Caco-2 (cell line): Measurements from ENCODE around the gene FGF2. TPM values are rescaled to one million over a fixed set of nuclear protein-coding genes. Genes with fewer than 3 reads are reported as not detected.

ENCODE experiments used
- BruUV-seq: library from RNA; stranded (reverse); fragments of 400-500 nt; replicated peaks from 2 replicates; lab custom pipeline; 2021; lab: Mats Ljungman, UMichigan
- CTCF ChIA-PET: fragments of 300-600 bp; sonication (Branson Sonifier 250); formaldehyde crosslinking; loops from one replicate; lab custom pipeline; 2022; ENCODE audit warnings: antibody characterized with exemption; lab: Charles Lee
- POLR2A ChIA-PET: fragments of 300-600 bp; sonication (Branson Sonifier 250); formaldehyde crosslinking; loops from one replicate; lab custom pipeline; 2022; ENCODE audit warnings: antibody characterized with exemption; lab: Charles Lee
- DNase-seq, 2 experiments: peaks; one replicate each; pipeline versions ENCODE4 v3.0.0 to v3.0.0-alpha.2; 2020 to 2022
- H3K27me3 ChIP-seq: replicated peaks from 2 replicates; pipeline ENCODE4 v1.6.0; 2011; ENCODE audit warnings: low read length; ENCODE audit not compliant: control insufficient read depth, insufficient read depth
- H3K36me3 ChIP-seq: 2 replicates; pipeline ENCODE4 v1.5.1; 2011; ENCODE audit warnings: low read length; ENCODE audit not compliant: control insufficient read depth, insufficient read depth
- H3K4me1 ChIP-seq: fragments of 250-450 bp; sonication (Bioruptor Pico); 2 replicates; pipeline ENCODE4 v1.5.1; 2020; ENCODE audit warnings: mild to moderate bottlenecking
- H3K4me3 ChIP-seq: 2 replicates; pipeline ENCODE4 v1.5.1; 2011; ENCODE audit warnings: low read depth, mild to moderate bottlenecking, control low read depth, low read length
- H3K9me3 ChIP-seq: fragments of 250-450 bp; sonication (Bioruptor Pico); 2 replicates; pipeline ENCODE4 v1.5.1; 2020; ENCODE audit warnings: mild to moderate bottlenecking, moderate library complexity
- H3K27ac Mint-ChIP-seq: one replicate; pipeline ENCODE4 v1.8.0; 2022; ENCODE audit warnings: mixed read lengths; ENCODE audit not compliant: unreplicated experiment
- H3K27me3 Mint-ChIP-seq: one replicate; pipeline ENCODE4 v1.8.0; 2022; ENCODE audit warnings: mixed read lengths; ENCODE audit not compliant: insufficient read depth, unreplicated experiment
- H3K36me3 Mint-ChIP-seq: one replicate; pipeline ENCODE4 v1.8.0; 2022; ENCODE audit warnings: mild to moderate bottlenecking, mixed read lengths; ENCODE audit not compliant: insufficient read depth, unreplicated experiment
- H3K4me1 Mint-ChIP-seq: one replicate; pipeline ENCODE4 v1.8.0; 2022; ENCODE audit warnings: low read depth, mixed read lengths; ENCODE audit not compliant: unreplicated experiment
- H3K4me3 Mint-ChIP-seq: one replicate; pipeline ENCODE4 v1.8.0; 2022; ENCODE audit warnings: mild to moderate bottlenecking, moderate library complexity, mixed read lengths; ENCODE audit not compliant: unreplicated experiment
- H3K9me3 Mint-ChIP-seq: one replicate; pipeline ENCODE4 v1.8.0; 2022; ENCODE audit warnings: mixed read lengths; ENCODE audit not compliant: unreplicated experiment
- intact Hi-C: fragments of 100-400 bp; cut with micrococcal nuclease; formaldehyde crosslinking; loops from one replicate; pipeline ENCODE4 v1.10.0; 2022; ENCODE audit not compliant: unreplicated experiment
- total RNA-seq: library from RNA; stranded (reverse); gene quantifications from 2 replicates; pipeline ENCODE4 v1.2.3, GENCODE V29; 2022
- TF ChIP-seq, protein P1 (sequence below), 2 experiments: fragments of 200-600 bp in 1 of 2; IDR thresholded peaks; 1 replicate in 1 of 2; 2 replicates in 1 of 2; pipeline versions ENCODE4 v1.5.1 to v1.8.0; 2011 to 2022; ENCODE audit warnings: antibody characterized with exemption in 1 of 2, control low read depth in 1 of 2, inconsistent platforms in 1 of 2, low read depth in 1 of 2, low read length in 1 of 2, mild to moderate bottlenecking in 1 of 2, moderate library complexity in 1 of 2; ENCODE audit not compliant: insufficient read depth in 1 of 2, severe bottlenecking in 1 of 2, unreplicated experiment in 1 of 2

The FGF2 gene
- total RNA-seq, 1 experiment from 2014 or later, result 0.20 TPM

DNA sequence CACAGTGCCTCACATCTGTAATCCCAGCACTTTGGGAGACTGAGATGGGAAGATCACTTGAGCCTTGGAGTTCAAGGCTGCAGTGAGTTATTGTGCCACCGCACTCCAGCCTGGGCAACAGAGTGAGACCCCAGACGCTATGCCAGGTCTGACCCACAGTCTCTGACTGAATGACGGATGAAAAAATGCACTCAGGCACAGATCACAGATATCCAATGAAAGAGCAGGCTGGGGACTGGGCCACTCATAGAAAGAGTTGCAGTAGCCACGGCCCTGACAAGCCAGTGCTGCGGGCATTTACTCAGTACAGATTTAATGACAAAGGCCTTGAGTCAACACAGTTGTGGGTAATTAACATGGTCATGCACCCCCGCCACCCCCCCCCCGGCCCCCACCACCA lies 73.1 kb downstream of the FGF2 start:
- Histone ChIP-seq H3K4me3 (no peak overlapping the region), H3K4me1 (no peaks in the 10 kb centered on the region), H3K27me3 (no peaks in the 10 kb centered on the region), H3K9me3 (no peaks in the 10 kb centered on the region), H3K36me3 (no peaks in the 10 kb centered on the region)
- BruUV-seq, result no TSS peak
- intact Hi-C loops, result no loop called here
- Mint-ChIP-seq H3K27me3 (no peaks in the 10 kb centered on the region), H3K4me3 (no peak overlapping the region), H3K27ac (no peak overlapping the region), H3K36me3 (no peaks in the 10 kb centered on the region), H3K9me3 (no peaks in the 10 kb centered on the region), H3K4me1 (no peaks in the 10 kb centered on the region)
- no peak for DNase-seq
- CTCF ChIA-PET, result no interaction called here
- POLR2A ChIA-PET, result no interaction called here
- TF ChIP-seq, protein P1, sequence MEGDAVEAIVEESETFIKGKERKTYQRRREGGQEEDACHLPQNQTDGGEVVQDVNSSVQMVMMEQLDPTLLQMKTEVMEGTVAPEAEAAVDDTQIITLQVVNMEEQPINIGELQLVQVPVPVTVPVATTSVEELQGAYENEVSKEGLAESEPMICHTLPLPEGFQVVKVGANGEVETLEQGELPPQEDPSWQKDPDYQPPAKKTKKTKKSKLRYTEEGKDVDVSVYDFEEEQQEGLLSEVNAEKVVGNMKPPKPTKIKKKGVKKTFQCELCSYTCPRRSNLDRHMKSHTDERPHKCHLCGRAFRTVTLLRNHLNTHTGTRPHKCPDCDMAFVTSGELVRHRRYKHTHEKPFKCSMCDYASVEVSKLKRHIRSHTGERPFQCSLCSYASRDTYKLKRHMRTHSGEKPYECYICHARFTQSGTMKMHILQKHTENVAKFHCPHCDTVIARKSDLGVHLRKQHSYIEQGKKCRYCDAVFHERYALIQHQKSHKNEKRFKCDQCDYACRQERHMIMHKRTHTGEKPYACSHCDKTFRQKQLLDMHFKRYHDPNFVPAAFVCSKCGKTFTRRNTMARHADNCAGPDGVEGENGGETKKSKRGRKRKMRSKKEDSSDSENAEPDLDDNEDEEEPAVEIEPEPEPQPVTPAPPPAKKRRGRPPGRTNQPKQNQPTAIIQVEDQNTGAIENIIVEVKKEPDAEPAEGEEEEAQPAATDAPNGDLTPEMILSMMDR (IDR thresholded peaks at IDR 0.05; ENCODE audit: insufficient read depth in 1 of 2, low read depth in 1 of 2, low read length in 1 of 2, severe bottlenecking in 1 of 2, unreplicated experiment in 1 of 2), result no peak

DNA sequence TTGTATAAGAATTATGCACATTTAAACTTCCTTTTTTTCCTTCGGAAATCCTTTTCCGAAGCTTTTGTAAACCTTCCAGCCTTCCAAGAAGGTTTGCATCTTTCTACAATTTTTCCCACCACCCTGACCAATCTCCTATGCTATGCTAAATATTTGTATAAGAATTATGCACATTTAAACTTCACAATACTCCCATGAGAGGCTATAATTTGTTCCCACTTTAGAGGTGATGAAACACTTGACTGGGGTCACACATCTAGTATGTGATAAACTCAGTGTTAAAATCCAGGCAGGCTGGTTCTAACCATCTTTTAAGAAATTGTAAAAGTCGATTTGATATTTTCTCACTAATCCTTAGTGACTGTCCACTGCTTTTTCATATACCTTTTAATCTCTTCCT lies 73.7 kb downstream of the FGF2 start:
- BruUV-seq, result no TSS peak
- CTCF ChIA-PET, result no interaction called here

DNA sequence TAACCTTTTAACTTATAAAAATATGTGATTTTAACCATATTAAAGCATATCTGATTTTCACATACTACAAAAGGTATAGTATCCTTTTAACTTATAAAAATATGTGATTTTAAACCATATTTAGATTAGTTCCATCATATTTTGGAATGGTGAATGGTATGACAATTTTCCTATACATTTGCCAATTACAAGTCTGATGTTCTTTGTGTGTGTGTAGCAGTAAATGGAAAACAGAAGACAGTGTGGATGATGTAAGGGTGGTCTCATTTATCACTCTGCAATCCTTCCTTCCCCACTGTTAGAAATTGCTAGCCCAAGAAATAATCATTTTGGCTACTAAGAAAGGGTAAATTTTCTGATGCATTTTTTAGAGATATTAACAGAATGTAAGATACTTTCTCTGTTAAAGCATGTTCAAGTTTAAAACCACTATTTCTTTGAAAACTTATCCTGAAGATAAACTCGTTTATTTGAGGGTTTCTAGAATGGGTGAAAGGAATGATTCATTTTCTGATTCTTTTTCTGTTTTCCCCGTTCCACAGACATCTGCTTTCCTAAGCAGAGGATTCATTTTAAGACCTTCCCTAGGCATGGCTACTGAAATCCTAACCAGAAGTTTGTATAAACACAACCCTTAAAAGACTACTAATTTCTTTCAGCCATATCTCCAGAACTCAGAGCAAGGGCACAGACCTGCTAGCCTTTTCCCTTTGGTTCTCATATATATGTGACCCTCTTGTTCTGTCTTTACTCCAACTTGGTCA lies 74.8 kb downstream of the FGF2 start:
- intact Hi-C loops, result no loop called here
- Mint-ChIP-seq H3K4me1 (no peaks in the 10 kb centered on the region), H3K4me3 (no peak overlapping the region), H3K9me3 (no peaks in the 10 kb centered on the region), H3K27me3 (no peaks in the 10 kb centered on the region), H3K27ac (no peak overlapping the region), H3K36me3 (no peaks in the 10 kb centered on the region)
- CTCF ChIA-PET, result no interaction called here
- TF ChIP-seq, protein P1 (IDR thresholded peaks at IDR 0.05; ENCODE audit: insufficient read depth in 1 of 2, low read depth in 1 of 2, low read length in 1 of 2, severe bottlenecking in 1 of 2, unreplicated experiment in 1 of 2), result no peak
- H3K9me3 ChIP-seq, result no peaks in the 10 kb centered on the region
- no TSS peak for BruUV-seq
- no peak for DNase-seq
- no peaks in the 10 kb centered on the region for H3K36me3 ChIP-seq
- no peaks in the 10 kb centered on the region for H3K27me3 ChIP-seq
- POLR2A ChIA-PET, result no interaction called here
- no peaks in the 10 kb centered on the region for H3K4me1 ChIP-seq
- no peak overlapping the region for H3K4me3 ChIP-seq

More for the DNA sequence above, 73.7 kb downstream of the FGF2 start:
- Histone ChIP-seq H3K9me3 (no peaks in the 10 kb centered on the region), H3K27me3 (no peaks in the 10 kb centered on the region), H3K36me3 (no peaks in the 10 kb centered on the region), H3K4me3 (no peak overlapping the region), H3K4me1 (no peaks in the 10 kb centered on the region)
- H3K4me3 Mint-ChIP-seq, result no peak overlapping the region
- intact Hi-C loops, result no loop called here
- H3K27me3 Mint-ChIP-seq, result no peaks in the 10 kb centered on the region
- no peak for DNase-seq
- no peaks in the 10 kb centered on the region for H3K4me1 Mint-ChIP-seq
- POLR2A ChIA-PET, result no interaction called here
- no peaks in the 10 kb centered on the region for H3K36me3 Mint-ChIP-seq
- no peaks in the 10 kb centered on the region for H3K9me3 Mint-ChIP-seq
- H3K27ac Mint-ChIP-seq, result no peak overlapping the region
- TF ChIP-seq, protein P1 (IDR thresholded peaks at IDR 0.05; ENCODE audit: insufficient read depth in 1 of 2, low read depth in 1 of 2, low read length in 1 of 2, severe bottlenecking in 1 of 2, unreplicated experiment in 1 of 2), result no peak
